ENCODE results near the gene DOCK2.

DOCK2 gene

GRCh38 chr5:169901896-169902295 is 264.8 kb downstream of the DOCK2 start:
- Histone ChIP-seq H3K79me2 (ENCODE audit: insufficient read depth, low read length) (no peaks in the 10 kb centered on the region), H3K9me2 (replicated peaks; ENCODE audit: insufficient read depth, low read length) (no peaks in the 10 kb centered on the region), H3K9me3 (ENCODE audit: insufficient read depth, low read length) (no peaks in the 10 kb centered on the region), H3K4me3 (ENCODE audit: insufficient read depth, low read length, poor library complexity, severe bottlenecking) (no peak overlapping the region), H3K27me3 (ENCODE audit: low read length) (no peaks in the 10 kb centered on the region), H3K9ac (ENCODE audit: low read length) (no peak overlapping the region), H3K36me3 (ENCODE audit: low read length) (no peaks in the 10 kb centered on the region), H3K27ac (ENCODE audit: low read depth, low read length) (no peak overlapping the region), H2AFZ (ENCODE audit: low read depth, low read length, severe bottlenecking) (no peak overlapping the region), H3K4me2 (ENCODE audit: low read depth, low read length, poor library complexity, severe bottlenecking) (no peak overlapping the region), H4K20me1 (ENCODE audit: low read depth, low read length) (no peaks in the 10 kb centered on the region), H3F3A (ENCODE audit: insufficient read depth) (no peaks in the 10 kb centered on the region)
- TF ChIP-seq CTCF (IDR thresholded peaks at IDR 0.05; ENCODE audit: insufficient read depth, low read length, poor library complexity, severe bottlenecking): no peak

GRCh38 chr5:169904059-169904458 is 267.0 kb downstream of the DOCK2 start:
- no peaks in the 10 kb centered on the region for H3K27me3 ChIP-seq (ENCODE audit: low read length)
- H3K9ac ChIP-seq (ENCODE audit: low read length): no peak overlapping the region
- no peaks in the 10 kb centered on the region for H3K79me2 ChIP-seq (ENCODE audit: insufficient read depth, low read length)
- H3K4me3 ChIP-seq (ENCODE audit: insufficient read depth, low read length, poor library complexity, severe bottlenecking): no peak overlapping the region
- H3K9me2 ChIP-seq (replicated peaks; ENCODE audit: insufficient read depth, low read length): no peaks in the 10 kb centered on the region
- no peak overlapping the region for H2AFZ ChIP-seq (ENCODE audit: low read depth, low read length, severe bottlenecking)
- no peak overlapping the region for H3K4me2 ChIP-seq (ENCODE audit: low read depth, low read length, poor library complexity, severe bottlenecking)
- H3F3A ChIP-seq (ENCODE audit: insufficient read depth): no peaks in the 10 kb centered on the region
- H3K9me3 ChIP-seq (ENCODE audit: insufficient read depth, low read length): no peaks in the 10 kb centered on the region
- no peak overlapping the region for H3K27ac ChIP-seq (ENCODE audit: low read depth, low read length)
- H3K36me3 ChIP-seq (ENCODE audit: low read length): no peaks in the 10 kb centered on the region
- no peaks in the 10 kb centered on the region for H4K20me1 ChIP-seq (ENCODE audit: low read depth, low read length)
- no peak for TF ChIP-seq EZH2phosphoT487 (conservative IDR thresholded peaks at IDR 0.05; ENCODE audit: low read length)
- TF ChIP-seq CTCF (IDR thresholded peaks at IDR 0.05; ENCODE audit: insufficient read depth, low read length, poor library complexity, severe bottlenecking): no peak

GRCh38 chr5:169904508-169904907 is 267.4 kb downstream of the DOCK2 start:
- H4K20me1 ChIP-seq (ENCODE audit: low read depth, low read length): no peaks in the 10 kb centered on the region
- H3K27me3 ChIP-seq (ENCODE audit: low read length): no peaks in the 10 kb centered on the region
- H3K9me2 ChIP-seq (replicated peaks; ENCODE audit: insufficient read depth, low read length): no peaks in the 10 kb centered on the region
- H3K4me3 ChIP-seq (ENCODE audit: insufficient read depth, low read length, poor library complexity, severe bottlenecking): no peak overlapping the region
- no peaks in the 10 kb centered on the region for H3K9me3 ChIP-seq (ENCODE audit: insufficient read depth, low read length)
- H2AFZ ChIP-seq (ENCODE audit: low read depth, low read length, severe bottlenecking): no peak overlapping the region
- TF ChIP-seq CTCF (IDR thresholded peaks at IDR 0.05; ENCODE audit: insufficient read depth, low read length, poor library complexity, severe bottlenecking) (no peak), EZH2phosphoT487 (conservative IDR thresholded peaks at IDR 0.05; ENCODE audit: low read length) (no peak)
- H3K79me2 ChIP-seq (ENCODE audit: insufficient read depth, low read length): no peaks in the 10 kb centered on the region
- H3K4me2 ChIP-seq (ENCODE audit: low read depth, low read length, poor library complexity, severe bottlenecking): no peak overlapping the region
- H3K27ac ChIP-seq (ENCODE audit: low read depth, low read length): no peak overlapping the region
- H3K36me3 ChIP-seq (ENCODE audit: low read length): no peaks in the 10 kb centered on the region
- no peak overlapping the region for H3K9ac ChIP-seq (ENCODE audit: low read length)
- H3F3A ChIP-seq (ENCODE audit: insufficient read depth): no peaks in the 10 kb centered on the region

- no peak overlapping the region for H3K4me2 ChIP-seq (ENCODE audit: low read depth, low read length, poor library complexity, severe bottlenecking)
- no peak overlapping the region for H2AFZ ChIP-seq (ENCODE audit: low read depth, low read length, severe bottlenecking)
- no peaks in the 10 kb centered on the region for H3K79me2 ChIP-seq (ENCODE audit: insufficient read depth, low read length)
- H3K36me3 ChIP-seq (ENCODE audit: low read length): no peaks in the 10 kb centered on the region
- H3K27ac ChIP-seq (ENCODE audit: low read depth, low read length): no peak overlapping the region
- H3F3A ChIP-seq (ENCODE audit: insufficient read depth): no peaks in the 10 kb centered on the region
- no peaks in the 10 kb centered on the region for H3K9me3 ChIP-seq (ENCODE audit: insufficient read depth, low read length)
- TF ChIP-seq EZH2phosphoT487 (conservative IDR thresholded peaks at IDR 0.05; ENCODE audit: low read length): no peak
- TF ChIP-seq CTCF (IDR thresholded peaks at IDR 0.05; ENCODE audit: insufficient read depth, low read length, poor library complexity, severe bottlenecking): no peak
- no peaks in the 10 kb centered on the region for H3K27me3 ChIP-seq (ENCODE audit: low read length)
- H4K20me1 ChIP-seq (ENCODE audit: low read depth, low read length): no peaks in the 10 kb centered on the region
- H3K4me3 ChIP-seq (ENCODE audit: insufficient read depth, low read length, poor library complexity, severe bottlenecking): no peak overlapping the region
- no peaks in the 10 kb centered on the region for H3K9me2 ChIP-seq (replicated peaks; ENCODE audit: insufficient read depth, low read length)
- H3K9ac ChIP-seq (ENCODE audit: low read length): no peak overlapping the region
Measured at GRCh38 chr5:169905017-169905416, 267.9 kb downstream of the DOCK2 start.
